ENCODE measurements around the gene PCSK7. TPM values are rescaled to one million over a fixed set of nuclear protein-coding genes. Genes with fewer than 3 reads are reported as not detected.
"Not testable (repeated sequence)": the region's sequence is repeated elsewhere in the genome, so short reads cannot be mapped to it uniquely, and the experiment has no call there.

The PCSK7 gene
- total RNA-seq, 4 donors from 2014 or later, result 28.7 to 53.3 (median 45.0) TPM

- WGBS, 2 donors, result no CpG with 5 or more reads among the region's 11 CpGs
- peaks cover 0 to 27% (median 0%) of the 10 kb centered on the region in 3 donors for H3K4me1 ChIP-seq
- H3K27me3 ChIP-seq, DNase-seq, H3K4me3 ChIP-seq, H3K9me3 ChIP-seq: not testable (repeated sequence)
- H3K27ac ChIP-seq, result peak overlapping the region in 1 of 4 donors; percentile 57
- intact Hi-C loops (cut with DNase I), result loop anchor here (5.0 kb wide), 1 partner anchor 75 kb away; no protein-coding TSS in a partner anchor
- peaks cover 0 to 54% (median 17%) of the 10 kb centered on the region in 3 donors for H3K36me3 ChIP-seq
These were observed 25.0 kb downstream of the PCSK7 start for GRCh38 chr11:117206859-117207258.

DNA sequence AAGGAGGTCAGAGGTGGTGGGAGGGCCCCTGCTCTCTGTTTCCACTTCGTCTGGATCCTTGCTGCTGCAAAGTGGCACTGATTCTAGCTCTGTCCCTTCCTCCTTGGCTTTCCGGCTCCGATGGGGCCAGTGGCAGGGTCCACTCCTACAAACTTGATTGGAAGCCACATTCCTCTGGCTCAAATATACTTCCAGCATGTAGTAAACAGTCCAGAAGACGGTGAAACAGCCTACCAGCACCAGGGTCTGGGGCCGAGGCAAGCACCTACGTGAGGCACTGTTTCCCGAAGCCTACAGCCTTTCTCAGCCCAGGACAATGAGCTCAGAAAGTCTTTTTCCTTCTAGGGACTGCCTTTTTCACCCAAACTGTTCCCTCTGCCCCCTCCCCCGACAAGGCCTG, 25.8 kb downstream of the PCSK7 start:
- not testable (repeated sequence) for H3K4me3 ChIP-seq, H3K27me3 ChIP-seq, DNase-seq, H3K9me3 ChIP-seq
- intact Hi-C loops (cut with DNase I), result loop anchor here (5.0 kb wide), 1 partner anchor 74 kb away; no protein-coding TSS in a partner anchor
- H3K4me1 ChIP-seq, result peaks cover 0 to 27% (median 0%) of the 10 kb centered on the region in 3 donors
- peak overlapping the region in 2 of 4 donors; percentile 50 to 54 for H3K27ac ChIP-seq
- WGBS, 2 donors, result 67 to 70% methylated on average over 2 to 3 of the region's 8 CpGs
- peaks cover 0 to 48% (median 17%) of the 10 kb centered on the region in 3 donors for H3K36me3 ChIP-seq

DNA sequence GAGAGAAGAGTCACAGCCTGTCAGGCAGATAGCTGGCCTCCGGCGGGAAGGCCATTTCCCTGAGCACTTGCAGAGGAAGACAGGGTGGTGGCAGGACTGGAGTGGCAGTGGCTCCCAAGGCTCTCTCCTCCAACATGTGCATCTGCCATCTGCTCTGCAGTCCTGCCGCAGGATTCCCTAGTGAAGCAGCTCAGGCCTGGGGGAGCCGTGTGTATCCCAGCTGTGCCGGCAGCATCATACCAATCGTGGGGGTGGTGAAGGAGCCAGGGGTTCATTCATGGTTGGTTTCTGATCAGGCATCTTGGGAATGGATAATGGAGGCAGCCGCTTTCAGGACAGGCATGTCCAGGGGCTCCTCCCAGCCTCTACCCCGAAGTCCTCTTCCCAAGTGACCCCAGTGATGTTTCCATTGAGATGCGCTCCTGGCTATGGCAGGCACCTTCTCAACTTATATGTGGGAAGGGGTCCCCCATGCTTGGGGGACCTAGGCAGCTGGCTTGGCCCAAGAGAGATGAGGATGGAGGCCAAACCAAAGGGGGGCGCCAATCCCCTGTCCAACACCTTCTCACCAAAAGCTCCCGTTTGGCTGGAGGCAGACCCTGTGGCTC, 26.6 kb downstream of the PCSK7 start:
- intact Hi-C loops (cut with DNase I), result loop anchor here (5.0 kb wide), 1 partner anchor 73 kb away; no protein-coding TSS in a partner anchor
- peaks cover 0 to 41% (median 17%) of the 10 kb centered on the region in 3 donors for H3K36me3 ChIP-seq

DNA sequence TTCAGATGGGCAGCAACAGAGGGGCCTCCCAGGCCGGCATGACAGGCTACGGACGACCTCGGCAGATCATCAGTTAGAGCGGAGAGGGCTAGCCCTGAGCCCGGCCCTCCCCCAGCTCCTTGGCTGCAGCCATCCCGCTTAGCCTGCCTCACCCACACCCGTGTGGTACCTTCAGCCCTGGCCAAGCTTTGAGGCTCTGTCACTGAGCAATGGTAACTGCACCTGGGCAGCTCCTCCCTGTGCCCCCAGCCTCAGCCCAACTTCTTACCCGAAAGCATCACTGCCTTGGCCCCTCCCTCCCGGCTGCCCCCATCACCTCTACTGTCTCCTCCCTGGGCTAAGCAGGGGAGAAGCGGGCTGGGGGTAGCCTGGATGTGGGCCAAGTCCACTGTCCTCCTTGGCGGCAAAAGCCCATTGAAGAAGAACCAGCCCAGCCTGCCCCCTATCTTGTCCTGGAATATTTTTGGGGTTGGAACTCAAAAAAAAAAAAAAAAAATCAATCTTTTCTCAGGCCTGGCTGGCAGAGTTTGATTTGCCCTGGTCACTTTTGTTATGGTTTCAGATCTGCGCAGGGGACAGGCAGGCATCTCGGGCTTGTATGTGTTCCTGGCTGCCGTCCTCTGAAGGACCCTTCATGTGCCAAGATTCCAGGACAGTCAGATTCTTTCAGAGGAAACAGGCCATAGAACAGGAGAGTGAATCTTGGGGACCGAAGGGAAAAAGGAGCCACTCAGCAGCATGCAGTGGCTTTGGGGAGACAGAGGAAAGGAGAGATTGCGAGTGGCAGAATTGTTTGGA, 27.4 kb downstream of the PCSK7 start:
- Histone ChIP-seq H3K27ac (peak overlapping the region; percentile 34 to 93 (median 88)), H3K36me3 (peaks cover 0 to 33% (median 17%) of the 10 kb centered on the region in 3 donors), H3K4me1 (peaks cover 0 to 28% (median 0%) of the 10 kb centered on the region in 3 donors), H3K9me3 (no peaks in the 10 kb centered on the region), H3K27me3 (no peaks in the 10 kb centered on the region), H3K4me3 (peak overlapping the region in 3 of 4 donors; percentile 50 to 66 (median 52))
- DNase-seq, result no peak
- WGBS, 2 donors, result 70 to 80% methylated on average over 7 to 16 of the region's 17 CpGs
- TF ChIP-seq CTCF (IDR thresholded peaks at IDR 0.05) (no peak), POLR2A (IDR thresholded peaks at IDR 0.05) (no peak)
- intact Hi-C loops (cut with DNase I), result loop anchor here (5.0 kb wide), 1 partner anchor 72 kb away; no protein-coding TSS in a partner anchor

More for the DNA sequence above, 26.6 kb downstream of the PCSK7 start:
- Histone ChIP-seq H3K9me3 (no peaks in the 10 kb centered on the region), H3K27me3 (no peaks in the 10 kb centered on the region), H3K27ac (peak overlapping the region; percentile 34 to 89 (median 85)), H3K4me3 (peak overlapping the region in 1 of 4 donors; percentile 3), H3K4me1 (peaks cover 0 to 27% (median 0%) of the 10 kb centered on the region in 3 donors)
- no peak for DNase-seq
- no peak for TF ChIP-seq CTCF (IDR thresholded peaks at IDR 0.05)
- TF ChIP-seq POLR2A (IDR thresholded peaks at IDR 0.05), result no peak
- WGBS, 2 donors, result 88% methylated on average over 8 to 10 of the region's 11 CpGs

- peak overlapping the region; percentile 72 to 93 (median 88) for H3K27ac ChIP-seq
- H3K27me3 ChIP-seq, result no peaks in the 10 kb centered on the region
- intact Hi-C loops (cut with DNase I), result no loop called here
- peaks cover 4 to 43% (median 8%) of the 10 kb centered on the region in 3 donors for H3K4me1 ChIP-seq
- H3K4me3 ChIP-seq, result peak overlapping the region; percentile 27 to 66 (median 51)
- DNase-seq, result no peak
- H3K36me3 ChIP-seq, result peaks cover 0 to 30% (median 17%) of the 10 kb centered on the region in 3 donors
- no peaks in the 10 kb centered on the region for H3K9me3 ChIP-seq
- no peak for TF ChIP-seq POLR2A (IDR thresholded peaks at IDR 0.05)
- no peak for TF ChIP-seq CTCF (IDR thresholded peaks at IDR 0.05)
- whole genome bisulfite sequencing, 2 donors, result 80 to 90% methylated on average over 1 to 2 of the region's 10 CpGs
These were observed 28.8 kb downstream of the PCSK7 start for GRCh38 chr11:117203069-117203407.
